Measurements from ENCODE around the gene NDUFV2.

DNA sequence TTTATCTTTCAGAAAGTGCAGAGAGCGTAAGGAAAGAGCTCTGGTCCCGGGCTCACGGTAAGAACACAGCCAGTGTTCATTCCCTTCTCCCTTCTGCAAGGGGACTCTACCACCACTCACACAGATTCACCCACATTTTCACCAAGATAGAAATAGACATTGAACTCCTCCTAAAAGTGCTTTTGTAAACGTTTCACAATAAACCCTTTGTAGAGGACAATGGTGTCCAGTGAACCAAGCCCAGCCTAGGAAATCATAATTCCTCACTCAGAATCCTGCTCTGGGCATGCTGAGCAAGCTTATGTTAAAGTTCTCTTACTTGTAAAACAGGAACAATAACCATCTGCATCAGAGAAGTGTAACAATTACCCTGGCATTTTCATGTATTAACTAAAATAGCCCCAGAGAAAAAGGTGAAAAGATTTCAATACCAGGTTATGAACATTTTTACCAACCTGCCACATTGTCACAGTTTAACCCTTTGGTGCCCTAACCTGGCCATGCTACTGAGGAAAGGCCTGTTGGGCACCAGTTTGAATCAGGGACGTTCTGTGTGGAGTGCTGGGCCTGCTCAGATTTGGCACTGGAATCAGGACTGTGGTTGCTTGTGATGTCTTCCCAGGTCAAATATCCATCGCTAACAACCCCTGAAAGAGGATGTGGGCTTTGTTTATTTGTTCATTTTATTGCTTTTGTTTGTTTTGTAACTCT is 22.5 kb upstream of the NDUFV2 start:
- TF ChIP-seq, protein P1, sequence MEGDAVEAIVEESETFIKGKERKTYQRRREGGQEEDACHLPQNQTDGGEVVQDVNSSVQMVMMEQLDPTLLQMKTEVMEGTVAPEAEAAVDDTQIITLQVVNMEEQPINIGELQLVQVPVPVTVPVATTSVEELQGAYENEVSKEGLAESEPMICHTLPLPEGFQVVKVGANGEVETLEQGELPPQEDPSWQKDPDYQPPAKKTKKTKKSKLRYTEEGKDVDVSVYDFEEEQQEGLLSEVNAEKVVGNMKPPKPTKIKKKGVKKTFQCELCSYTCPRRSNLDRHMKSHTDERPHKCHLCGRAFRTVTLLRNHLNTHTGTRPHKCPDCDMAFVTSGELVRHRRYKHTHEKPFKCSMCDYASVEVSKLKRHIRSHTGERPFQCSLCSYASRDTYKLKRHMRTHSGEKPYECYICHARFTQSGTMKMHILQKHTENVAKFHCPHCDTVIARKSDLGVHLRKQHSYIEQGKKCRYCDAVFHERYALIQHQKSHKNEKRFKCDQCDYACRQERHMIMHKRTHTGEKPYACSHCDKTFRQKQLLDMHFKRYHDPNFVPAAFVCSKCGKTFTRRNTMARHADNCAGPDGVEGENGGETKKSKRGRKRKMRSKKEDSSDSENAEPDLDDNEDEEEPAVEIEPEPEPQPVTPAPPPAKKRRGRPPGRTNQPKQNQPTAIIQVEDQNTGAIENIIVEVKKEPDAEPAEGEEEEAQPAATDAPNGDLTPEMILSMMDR (IDR thresholded peaks at IDR 0.05; ENCODE audit: low read depth, low read length) = no peak
- no peak for TF ChIP-seq POLR2A (IDR thresholded peaks at IDR 0.05; ENCODE audit: extremely low read depth, insufficient read length)

All from NB4 (cell line).